KMS-11 (cell line): ENCODE data around the gene C19orf12.

ENCODE experiments used
- H2AFZ ChIP-seq: fragments of 200-600 bp; sonication (generic); 2 replicates; pipeline ENCODE4 v1.6.1; 2016; ENCODE audit warnings: antibody characterized with exemption, mixed run types, low read depth
- H3K27ac ChIP-seq: fragments of 200-600 bp; sonication (generic); 2 replicates; pipeline ENCODE4 v1.6.1; 2016; ENCODE audit warnings: mild to moderate bottlenecking, mixed run types
- H3K27me3 ChIP-seq: fragments of 200-600 bp; sonication (generic); 2 replicates; pipeline ENCODE4 v1.6.1; 2017; ENCODE audit warnings: mild to moderate bottlenecking, low read depth, mixed run types, moderate library complexity; ENCODE audit not compliant: insufficient read depth
- H3K36me3 ChIP-seq: fragments of 200-600 bp; sonication (generic); 2 replicates; pipeline ENCODE4 v1.6.1; 2017; ENCODE audit warnings: mild to moderate bottlenecking, mixed run types; ENCODE audit not compliant: insufficient read depth
- H3K4me1 ChIP-seq: fragments of 200-600 bp; sonication (generic); 2 replicates; pipeline ENCODE4 v1.6.1; 2016; ENCODE audit warnings: mild to moderate bottlenecking, low read depth, mixed run types; ENCODE audit not compliant: poor library complexity, severe bottlenecking
- H3K4me2 ChIP-seq: fragments of 200-600 bp; sonication (generic); 2 replicates; pipeline ENCODE4 v1.7.0; 2016; ENCODE audit warnings: mild to moderate bottlenecking, mixed run types
- H3K4me3 ChIP-seq: fragments of 200-600 bp; sonication (generic); IDR thresholded peaks from 2 replicates; pipeline ENCODE4 v1.6.1; 2017; ENCODE audit warnings: low read depth, low read length, mixed read lengths; ENCODE audit not compliant: insufficient read depth
- H3K79me2 ChIP-seq: fragments of 200-600 bp; sonication (generic); 2 replicates; pipeline ENCODE4 v1.6.1; 2016; ENCODE audit warnings: low read depth, mixed run types; ENCODE audit not compliant: insufficient read depth
- H3K9ac ChIP-seq: fragments of 200-600 bp; sonication (generic); 2 replicates; pipeline ENCODE4 v1.6.1; 2016; ENCODE audit warnings: mild to moderate bottlenecking, mixed run types
- H4K20me1 ChIP-seq: fragments of 200-600 bp; sonication (generic); 2 replicates; pipeline ENCODE4 v1.6.1; 2016; ENCODE audit warnings: mild to moderate bottlenecking, mixed run types; ENCODE audit not compliant: insufficient read depth
- CTCF ChIP-seq: fragments of 200-600 bp; sonication (generic); conservative IDR thresholded peaks from 2 replicates; pipeline ENCODE4 v1.6.1; 2017; ENCODE audit warnings: low read depth, mild to moderate bottlenecking, antibody characterized with exemption, low read length, moderate library complexity, mixed read lengths

C19orf12 gene

GRCh38 chr19:29699861-29700260, 15.2 kb downstream of the C19orf12 start:
- H3K4me1 ChIP-seq, result no peaks in the 10 kb centered on the region
- H3K79me2 ChIP-seq, result no peaks in the 10 kb centered on the region
- no peak overlapping the region for H3K4me3 ChIP-seq
- TF ChIP-seq CTCF, result no peak
- H3K4me2 ChIP-seq, result no peak overlapping the region
- H3K36me3 ChIP-seq, result no peaks in the 10 kb centered on the region
- no peaks in the 10 kb centered on the region for H4K20me1 ChIP-seq
- no peak overlapping the region for H3K9ac ChIP-seq
- no peaks in the 10 kb centered on the region for H3K27me3 ChIP-seq
- no peak overlapping the region for H3K27ac ChIP-seq
- no peak overlapping the region for H2AFZ ChIP-seq

GRCh38 chr19:29697523-29698261, 17.4 kb downstream of the C19orf12 start:
- H3K4me2 ChIP-seq, result no peak overlapping the region
- no peak overlapping the region for H3K9ac ChIP-seq
- H3K79me2 ChIP-seq, result no peaks in the 10 kb centered on the region
- H3K4me1 ChIP-seq, result no peaks in the 10 kb centered on the region
- H3K27ac ChIP-seq, result no peak overlapping the region
- no peak for TF ChIP-seq CTCF
- H2AFZ ChIP-seq, result no peak overlapping the region
- H3K27me3 ChIP-seq, result no peaks in the 10 kb centered on the region
- H3K36me3 ChIP-seq, result no peaks in the 10 kb centered on the region
- H4K20me1 ChIP-seq, result no peaks in the 10 kb centered on the region
- no peak overlapping the region for H3K4me3 ChIP-seq

DNA sequence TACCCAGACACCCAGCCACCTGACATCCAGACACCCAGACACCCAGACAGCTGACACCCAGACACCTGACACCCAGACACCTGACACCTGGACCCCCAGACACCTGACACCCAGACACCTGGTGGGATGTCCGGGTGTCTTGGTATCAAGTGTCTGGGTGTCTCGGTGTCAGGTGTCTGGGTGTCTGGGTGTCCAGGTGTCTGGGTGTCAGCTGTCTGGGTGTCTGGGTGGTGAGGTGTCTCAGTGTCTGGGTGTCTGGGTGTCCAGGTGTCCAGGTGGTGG, 18.6 kb downstream of the C19orf12 start:
- Histone ChIP-seq H3K36me3 (no peaks in the 10 kb centered on the region), H3K79me2 (no peaks in the 10 kb centered on the region), H4K20me1 (no peaks in the 10 kb centered on the region), H3K4me3 (no peak overlapping the region), H3K4me2 (no peak overlapping the region), H3K27me3 (no peaks in the 10 kb centered on the region), H3K4me1 (no peaks in the 10 kb centered on the region), H2AFZ (no peak overlapping the region), H3K27ac (no peak overlapping the region), H3K9ac (no peak overlapping the region)
- no peak for TF ChIP-seq CTCF

GRCh38 chr19:29695765-29696564, 19.1 kb downstream of the C19orf12 start:
- Histone ChIP-seq H3K27ac (no peak overlapping the region), H3K4me2 (no peak overlapping the region)
- no peak for TF ChIP-seq CTCF

More at GRCh38 chr19:29695765-29696564, 19.1 kb downstream of the C19orf12 start:
- H3K9ac ChIP-seq, result no peak overlapping the region
- H2AFZ ChIP-seq, result no peak overlapping the region
- no peaks in the 10 kb centered on the region for H3K4me1 ChIP-seq
- H3K4me3 ChIP-seq, result no peak overlapping the region
- H4K20me1 ChIP-seq, result no peaks in the 10 kb centered on the region
- H3K79me2 ChIP-seq, result no peaks in the 10 kb centered on the region
- no peaks in the 10 kb centered on the region for H3K36me3 ChIP-seq
- no peaks in the 10 kb centered on the region for H3K27me3 ChIP-seq
